Left forelimb (tissue), 1 donor: Measurements from ENCODE around the gene KCNK16.

Source experiments
- DNase-seq: peaks from one replicate; pipeline ENCODE4 v3.0.0-alpha.2; 2018; ENCODE audit warnings: low spot score

The KCNK16 gene

GRCh38 chr6:39322306-39322850, at the start of gene KCNK16:
Gene KCNK16, minus strand, starts transcription at chr6:39322702. Its CDS starts 162 bp downstream, at chr6:39322540.
- DNase-seq = no peak

- no peak for DNase-seq
Measured at GRCh38 chr6:39370390-39370789, 47.9 kb upstream of the KCNK16 start.

- DNase-seq = no peak
Measured at GRCh38 chr6:39369987-39370386, 47.5 kb upstream of the KCNK16 start.

GRCh38 chr6:39367700-39368099, 45.2 kb upstream of the KCNK16 start:
- DNase-seq = no peak

GRCh38 chr6:39366931-39367618, 44.6 kb upstream of the KCNK16 start:
- DNase-seq = no peak

- DNase-seq = no peak
Measured at GRCh38 chr6:39365281-39366074, 43.0 kb upstream of the KCNK16 start.

- DNase-seq = no peak
Measured at GRCh38 chr6:39363280-39363679, 40.8 kb upstream of the KCNK16 start.

GRCh38 chr6:39362487-39362865, 40.0 kb upstream of the KCNK16 start:
- DNase-seq = no peak

GRCh38 chr6:39361657-39362486, 39.4 kb upstream of the KCNK16 start:
- DNase-seq = peak; percentile 78

GRCh38 chr6:39360378-39360777, 37.9 kb upstream of the KCNK16 start:
- DNase-seq = no peak

GRCh38 chr6:39357998-39358686, 35.6 kb upstream of the KCNK16 start:
- no peak for DNase-seq

- peak; percentile 53 for DNase-seq
Measured at GRCh38 chr6:39353698-39354315, 31.3 kb upstream of the KCNK16 start.

- DNase-seq = peak; percentile 46
Measured at GRCh38 chr6:39350723-39351505, 28.4 kb upstream of the KCNK16 start.

- no peak for DNase-seq
Measured at GRCh38 chr6:39348740-39349139, 26.2 kb upstream of the KCNK16 start.

- peak; percentile 83 for DNase-seq
Measured at GRCh38 chr6:39347906-39348585, 25.5 kb upstream of the KCNK16 start.

- DNase-seq = no peak
Measured at GRCh38 chr6:39347206-39347605, 24.7 kb upstream of the KCNK16 start.

- no peak for DNase-seq
Measured at GRCh38 chr6:39344821-39345280, 22.3 kb upstream of the KCNK16 start.

GRCh38 chr6:39343396-39343870, 20.9 kb upstream of the KCNK16 start:
- no peak for DNase-seq

GRCh38 chr6:39342692-39343395, 20.3 kb upstream of the KCNK16 start:
- DNase-seq = no peak
